Kidney epithelial cell (primary cell): ENCODE measurements around the gene FBRSL1. TPM values are rescaled to one million over a fixed set of nuclear protein-coding genes. Genes with fewer than 3 reads are reported as not detected.
"Not testable (repeated sequence)": the region's sequence is repeated elsewhere in the genome, so short reads cannot be mapped to it uniquely, and the experiment has no call there.

Source experiments
- DNase-seq: peaks from one replicate; pipeline ENCODE4 v3.0.0-alpha.2; 2010; ENCODE audit warnings: low read depth
- H3K27me3 ChIP-seq: 2 replicates; pipeline ENCODE4 v1.6.0; 2011; ENCODE audit warnings: low read length; ENCODE audit not compliant: control insufficient read depth, insufficient read depth
- H3K36me3 ChIP-seq: 2 replicates; pipeline ENCODE4 v1.5.1; 2011; ENCODE audit warnings: low read length; ENCODE audit not compliant: control insufficient read depth, insufficient read depth
- H3K4me3 ChIP-seq: 2 replicates; pipeline ENCODE4 v1.5.1; 2011; ENCODE audit warnings: low read depth, mild to moderate bottlenecking, control low read depth, low read length
- total RNA-seq: library from RNA; depleted of rRNA; stranded (reverse); fragments of >200 nt; gene quantifications from 2 replicates; pipeline ENCODE4 v1.2.3, GENCODE V29; 2015
- TF ChIP-seq, protein P1 (sequence below): IDR thresholded peaks from 2 replicates; pipeline ENCODE4 v1.5.1; 2011; ENCODE audit warnings: mild to moderate bottlenecking, moderate library complexity, low read length, control low read depth, inconsistent platforms; ENCODE audit not compliant: insufficient read depth, poor library complexity, severe bottlenecking

FBRSL1 gene
- total RNA-seq: 22.9 and 40.0 TPM in 2 replicates

DNA sequence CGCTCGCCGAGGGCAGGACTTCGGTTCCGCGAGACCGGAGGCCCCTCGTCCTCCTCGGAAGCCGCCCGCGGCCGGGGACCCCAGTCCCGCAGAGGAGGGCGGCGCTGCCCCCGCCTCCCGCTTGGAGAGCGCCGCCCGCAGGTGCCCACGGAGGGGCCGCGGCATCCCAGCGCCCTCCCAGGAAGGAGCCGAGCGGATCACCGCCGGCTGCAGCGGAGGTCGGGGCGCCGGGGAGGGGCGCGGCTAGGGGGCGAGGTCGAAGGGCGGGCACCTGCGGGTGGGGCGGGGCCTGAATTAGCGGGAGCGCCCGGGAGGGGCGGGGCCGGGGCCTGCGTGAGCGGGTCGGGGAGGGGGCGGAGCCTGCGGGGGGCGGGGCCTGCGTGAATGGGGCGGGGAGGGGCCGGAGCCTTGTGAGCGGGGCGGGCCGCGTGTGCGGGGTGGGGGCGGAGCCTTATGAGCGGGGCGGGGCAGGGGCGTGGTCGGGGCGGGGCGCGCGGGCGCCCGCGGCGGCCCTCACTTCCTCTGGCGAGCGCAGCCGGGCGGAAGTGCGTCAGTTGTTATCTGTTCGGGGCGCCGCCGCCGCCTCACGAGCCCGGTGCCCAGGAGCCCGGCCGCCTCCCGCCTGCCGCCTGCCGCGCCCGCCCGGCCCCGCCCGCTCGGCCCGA lies at the start of gene FBRSL1:
Gene FBRSL1, plus strand, starts transcription at position 550 of the 665 bp plus-strand sequence.
- H3K36me3 ChIP-seq: no peaks in the 10 kb centered on the region
- peak; percentile 9 for DNase-seq
- TF ChIP-seq, protein P1, sequence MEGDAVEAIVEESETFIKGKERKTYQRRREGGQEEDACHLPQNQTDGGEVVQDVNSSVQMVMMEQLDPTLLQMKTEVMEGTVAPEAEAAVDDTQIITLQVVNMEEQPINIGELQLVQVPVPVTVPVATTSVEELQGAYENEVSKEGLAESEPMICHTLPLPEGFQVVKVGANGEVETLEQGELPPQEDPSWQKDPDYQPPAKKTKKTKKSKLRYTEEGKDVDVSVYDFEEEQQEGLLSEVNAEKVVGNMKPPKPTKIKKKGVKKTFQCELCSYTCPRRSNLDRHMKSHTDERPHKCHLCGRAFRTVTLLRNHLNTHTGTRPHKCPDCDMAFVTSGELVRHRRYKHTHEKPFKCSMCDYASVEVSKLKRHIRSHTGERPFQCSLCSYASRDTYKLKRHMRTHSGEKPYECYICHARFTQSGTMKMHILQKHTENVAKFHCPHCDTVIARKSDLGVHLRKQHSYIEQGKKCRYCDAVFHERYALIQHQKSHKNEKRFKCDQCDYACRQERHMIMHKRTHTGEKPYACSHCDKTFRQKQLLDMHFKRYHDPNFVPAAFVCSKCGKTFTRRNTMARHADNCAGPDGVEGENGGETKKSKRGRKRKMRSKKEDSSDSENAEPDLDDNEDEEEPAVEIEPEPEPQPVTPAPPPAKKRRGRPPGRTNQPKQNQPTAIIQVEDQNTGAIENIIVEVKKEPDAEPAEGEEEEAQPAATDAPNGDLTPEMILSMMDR: no peak
- H3K4me3 ChIP-seq: peak within 1 kb of the TSS; percentile 47
- H3K27me3 ChIP-seq: peaks cover 11% of the 10 kb centered on the region

DNA sequence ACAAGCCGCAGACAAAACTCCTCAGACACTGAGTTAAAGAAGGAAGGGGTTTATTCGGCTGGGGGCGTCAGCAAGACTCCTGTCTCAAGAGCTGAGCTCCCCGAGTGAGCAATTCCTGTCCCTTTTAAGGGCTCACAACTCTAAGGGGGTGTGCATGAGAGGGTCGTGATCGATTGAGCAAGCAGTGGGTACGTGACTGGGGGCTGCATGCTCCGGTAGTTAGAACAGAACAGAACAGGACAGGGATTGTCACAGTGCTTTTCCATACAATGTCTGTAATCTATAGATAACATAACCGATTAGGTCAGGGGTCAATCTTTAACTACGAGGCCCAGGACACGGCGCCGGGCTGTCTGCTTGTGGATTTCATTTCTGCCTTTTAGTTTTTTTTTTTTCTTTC lies 49.5 kb upstream of the FBRSL1 start:
- H3K36me3 ChIP-seq, H3K4me3 ChIP-seq, DNase-seq: not testable (repeated sequence)
- peaks cover 18% of the 10 kb centered on the region for H3K27me3 ChIP-seq

DNA sequence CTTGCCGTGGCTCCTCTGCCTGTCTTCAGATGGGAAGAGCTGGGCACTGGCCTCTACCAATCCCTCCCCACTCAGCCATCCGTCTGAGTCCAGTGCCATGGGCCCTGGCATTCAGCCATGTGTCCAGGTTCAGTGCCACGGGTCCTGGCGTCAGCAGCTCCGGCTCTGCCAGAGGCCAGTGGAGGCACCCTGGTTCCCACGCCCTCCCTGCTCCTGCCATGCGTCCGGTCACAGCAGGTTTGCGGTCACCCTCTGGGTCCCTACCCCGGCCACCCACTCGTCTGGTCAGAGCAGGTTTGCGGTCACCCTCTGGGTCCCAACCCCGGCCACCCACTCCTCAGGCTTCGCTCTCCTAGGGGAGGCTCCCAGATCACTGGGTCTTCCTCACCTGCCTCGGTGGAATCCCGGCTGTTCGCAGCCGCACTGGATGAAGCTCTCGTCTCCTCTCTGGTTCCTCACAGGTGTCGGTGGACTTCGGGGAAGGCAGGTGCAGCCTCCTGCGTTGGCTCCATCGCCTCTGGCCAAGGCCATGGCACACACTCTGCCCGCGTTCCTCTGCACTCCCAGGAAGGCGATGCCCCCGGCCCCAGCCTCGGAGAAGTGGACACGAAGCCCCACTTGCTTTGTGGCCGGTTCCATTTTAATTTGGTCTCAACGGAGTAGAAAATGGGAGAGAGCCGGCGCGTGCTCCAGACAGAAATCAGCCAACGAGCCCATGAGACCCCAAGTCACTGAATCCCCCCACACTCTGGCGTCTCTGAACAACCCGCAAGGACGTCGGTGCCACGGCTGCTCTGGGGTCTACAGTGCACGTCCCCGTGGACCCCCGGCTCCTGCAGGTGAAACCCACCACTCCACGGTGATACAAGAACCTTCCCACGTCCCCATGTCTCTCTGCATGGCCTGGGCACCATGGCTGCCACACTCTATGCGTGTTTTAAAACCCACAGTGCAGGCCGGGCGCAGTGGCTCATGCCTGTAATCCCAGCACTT lies 47.8 kb upstream of the FBRSL1 start:
- TF ChIP-seq, protein P1: no peak
- H3K4me3 ChIP-seq: no peak overlapping the region
- DNase-seq: no peak
- H3K27me3 ChIP-seq: peaks cover 11% of the 10 kb centered on the region
- no peaks in the 10 kb centered on the region for H3K36me3 ChIP-seq

DNA sequence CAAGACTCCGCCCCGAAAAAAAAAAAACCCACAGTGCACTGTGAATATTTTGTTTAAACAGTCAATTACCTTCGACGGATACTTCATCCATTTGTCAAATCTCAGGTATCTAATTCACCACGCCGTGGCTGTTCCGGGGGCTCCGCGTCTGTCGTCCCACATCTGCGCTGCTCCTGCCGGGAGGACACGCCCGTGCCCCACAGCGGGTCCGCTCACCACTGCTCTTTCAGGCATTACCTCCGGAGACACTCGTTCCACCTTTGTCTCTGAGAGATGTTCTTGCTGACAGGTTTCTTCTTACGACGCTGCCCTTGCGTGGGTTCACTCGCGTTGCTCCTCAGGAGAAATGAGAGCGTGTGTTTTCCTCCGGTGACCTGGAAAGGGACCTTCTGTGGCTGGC lies 46.9 kb upstream of the FBRSL1 start:
- no peak for DNase-seq
- TF ChIP-seq, protein P1: no peak
- Histone ChIP-seq H3K4me3 (no peak overlapping the region), H3K36me3 (no peaks in the 10 kb centered on the region), H3K27me3 (peaks cover 5% of the 10 kb centered on the region)

DNA sequence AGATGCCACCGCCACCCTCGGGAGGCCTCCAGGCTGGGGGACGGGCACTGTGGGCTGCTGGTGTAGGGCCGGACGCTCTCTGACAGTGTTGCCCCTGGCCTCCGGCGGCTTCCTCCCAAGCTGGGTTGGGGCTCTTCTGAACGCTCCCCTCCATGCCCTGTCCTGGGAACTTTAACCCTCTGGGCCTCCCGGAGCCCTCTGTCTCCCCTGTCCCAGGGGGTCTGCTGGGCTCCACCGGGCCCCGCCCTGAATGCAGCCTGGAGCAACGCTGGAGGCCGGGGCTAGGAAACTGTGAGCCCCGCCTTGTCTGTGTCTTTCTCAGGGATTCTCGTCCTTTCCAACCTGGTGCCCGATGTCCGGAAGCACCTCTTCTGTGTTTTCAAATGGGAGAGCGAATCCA lies 45.7 kb upstream of the FBRSL1 start:
- no peaks in the 10 kb centered on the region for H3K36me3 ChIP-seq
- peaks cover 2% of the 10 kb centered on the region for H3K27me3 ChIP-seq
- TF ChIP-seq, protein P1: no peak
- H3K4me3 ChIP-seq: no peak overlapping the region
- no peak for DNase-seq

DNA sequence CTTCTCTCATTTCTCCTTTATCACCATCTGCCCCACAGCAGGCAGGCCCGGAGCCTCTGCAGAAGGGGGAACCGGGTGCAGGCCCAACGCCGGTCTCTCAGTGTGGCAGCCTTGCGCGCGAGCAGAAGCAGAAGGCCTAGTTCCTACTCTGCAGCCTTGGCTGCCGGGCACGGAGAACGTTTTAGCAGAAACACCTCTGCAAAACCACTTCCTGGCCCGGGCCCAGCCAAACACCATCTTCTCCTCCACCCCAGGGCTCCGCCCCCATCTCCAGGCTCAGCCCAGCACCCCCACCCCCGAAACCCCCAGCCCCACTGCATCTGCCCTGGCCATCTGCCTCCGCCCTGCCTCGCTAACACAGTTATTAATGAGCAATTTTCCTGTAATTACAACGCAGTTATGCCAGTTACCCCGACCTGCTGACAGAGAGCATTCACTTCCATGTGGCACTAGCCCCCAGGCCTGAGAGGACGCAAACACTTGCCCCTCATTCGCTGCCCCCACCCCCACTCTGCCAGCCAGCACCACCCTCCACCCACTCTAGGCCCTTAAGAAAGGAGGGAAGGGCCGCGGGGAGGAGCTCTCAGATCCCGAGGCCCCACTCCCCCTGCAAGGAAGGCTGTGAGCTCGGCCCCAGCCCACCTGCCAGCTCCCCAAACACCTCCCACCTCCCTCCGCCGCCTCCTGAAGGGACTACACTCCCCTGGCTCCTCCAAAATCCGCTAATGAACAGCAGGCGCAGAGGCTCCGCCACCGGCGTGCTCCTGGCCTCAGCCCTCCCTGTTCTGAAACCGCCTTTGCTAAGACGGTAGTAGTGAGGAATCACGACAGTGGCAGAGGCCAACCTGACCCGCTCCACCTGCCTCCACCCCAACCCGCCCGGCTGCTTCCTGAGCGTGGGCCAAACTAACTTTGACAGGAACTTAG lies 44.7 kb upstream of the FBRSL1 start:
- TF ChIP-seq, protein P1: no peak
- H3K36me3 ChIP-seq: no peaks in the 10 kb centered on the region
- peak overlapping the region; percentile 33 for H3K4me3 ChIP-seq
- peaks cover 6% of the 10 kb centered on the region for H3K27me3 ChIP-seq
- no peak for DNase-seq
